ACC112 (cell line): ENCODE data around the gene AGAP3.

ENCODE experiments used
- H2AFZ ChIP-seq: fragments of 200-600 bp; sonication (generic); one replicate; pipeline ENCODE4 v1.6.0; 2017; ENCODE audit warnings: antibody characterized with exemption, low read length; ENCODE audit not compliant: unreplicated experiment
- H3K27ac ChIP-seq: fragments of 200-600 bp; sonication (generic); 2 replicates; pipeline ENCODE4 v1.5.1; 2014; ENCODE audit warnings: low read depth, mild to moderate bottlenecking, antibody characterized with exemption, low read length, moderate library complexity
- H3K27me3 ChIP-seq: fragments of 200-600 bp; sonication (generic); 2 replicates; pipeline ENCODE4 v1.6.1; 2014; ENCODE audit warnings: mild to moderate bottlenecking, antibody characterized with exemption, low read length, moderate library complexity, mixed read lengths; ENCODE audit not compliant: insufficient read depth
- H3K36me3 ChIP-seq: fragments of 200-600 bp; sonication (generic); 2 replicates; pipeline ENCODE4 v1.6.1; 2016; ENCODE audit warnings: mild to moderate bottlenecking, antibody characterized with exemption, low read length, moderate library complexity, mixed read lengths; ENCODE audit not compliant: insufficient read depth
- H3K4me1 ChIP-seq: fragments of 200-600 bp; sonication (generic); one replicate; pipeline ENCODE4 v1.6.1; 2016; ENCODE audit warnings: low read length, mixed read lengths; ENCODE audit not compliant: insufficient read depth, unreplicated experiment, control insufficient read depth
- H3K4me3 ChIP-seq: fragments of 200-600 bp; sonication (generic); 2 replicates; pipeline ENCODE4 v1.5.1; 2014; ENCODE audit warnings: mild to moderate bottlenecking, low read depth, low read length
- H3K79me2 ChIP-seq: fragments of 200-600 bp; sonication (generic); one replicate; pipeline ENCODE4 v1.6.0; 2016; ENCODE audit warnings: low read length; ENCODE audit not compliant: control insufficient read depth, unreplicated experiment, insufficient read depth

AGAP3 gene

DNA sequence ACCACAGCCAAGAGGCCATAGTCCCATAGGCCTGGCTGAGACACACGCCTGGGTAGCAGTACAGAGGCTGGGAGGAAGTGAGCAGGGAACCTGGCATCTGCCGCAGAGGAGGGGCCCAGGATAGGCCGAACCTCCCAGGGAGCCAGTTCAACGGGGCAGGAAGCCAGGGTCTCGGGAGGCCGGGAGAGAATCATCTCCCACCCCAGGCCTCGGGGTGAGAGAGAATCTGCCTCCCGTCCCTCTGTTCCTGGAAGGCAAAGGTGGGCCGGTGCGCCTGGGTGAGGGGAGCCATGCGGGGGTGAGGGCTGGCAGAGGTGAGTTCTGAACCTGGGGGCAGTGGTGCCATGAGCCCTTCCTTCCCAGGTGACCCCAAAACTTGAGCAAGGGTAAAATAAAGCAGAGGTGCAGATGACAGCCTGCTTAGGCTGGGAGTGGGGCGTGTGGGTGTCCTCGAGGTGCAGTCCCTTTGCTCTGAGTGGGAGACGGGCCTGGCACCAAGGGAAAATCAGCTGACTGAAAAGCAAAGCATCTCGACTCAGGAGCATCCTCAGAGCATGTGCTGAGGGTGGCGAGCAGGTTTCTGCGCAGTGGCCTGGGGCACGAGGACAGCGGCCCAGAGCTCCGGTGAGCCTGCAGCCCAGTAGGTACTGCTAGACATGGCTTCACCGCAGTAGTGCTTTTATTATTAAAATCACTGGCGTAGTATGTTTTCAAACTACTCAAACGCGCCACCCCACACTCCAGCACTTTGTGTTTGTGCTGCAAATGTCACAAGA is 15.5 kb downstream of the AGAP3 start:
- H3K4me1 ChIP-seq: peaks cover 6% of the 10 kb centered on the region
- no peak overlapping the region for H3K27ac ChIP-seq
- peaks cover 25% of the 10 kb centered on the region for H3K79me2 ChIP-seq

DNA sequence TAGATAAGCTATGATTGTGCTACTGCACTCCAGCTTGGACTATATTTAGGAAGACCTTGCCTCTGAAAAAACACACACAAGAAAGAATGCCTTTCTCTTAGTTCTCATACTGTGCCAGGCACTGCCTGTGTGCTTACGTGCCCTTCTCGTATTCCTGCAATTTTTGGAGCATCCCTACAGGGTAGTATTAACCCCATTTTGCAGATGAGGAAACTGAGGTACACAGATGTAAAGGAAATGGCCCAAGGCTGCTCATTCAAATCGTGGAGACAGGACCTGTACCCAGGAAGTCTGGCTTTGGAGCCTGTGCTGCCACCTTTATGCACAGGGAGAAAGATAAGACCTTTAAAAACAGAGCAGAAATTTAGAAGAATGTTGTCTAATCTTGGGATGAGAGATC is 16.7 kb downstream of the AGAP3 start:
- Histone ChIP-seq H3K79me2 (peaks cover 22% of the 10 kb centered on the region), H3K4me3 (no peak overlapping the region), H3K27me3 (no peaks in the 10 kb centered on the region), H3K36me3 (no peaks in the 10 kb centered on the region), H3K4me1 (peaks cover 6% of the 10 kb centered on the region), H2AFZ (no peak overlapping the region), H3K27ac (no peak overlapping the region)

More for the DNA sequence above, 15.5 kb downstream of the AGAP3 start:
- Histone ChIP-seq H3K4me3 (no peak overlapping the region), H3K27me3 (no peaks in the 10 kb centered on the region), H3K36me3 (no peaks in the 10 kb centered on the region), H2AFZ (no peak overlapping the region)

DNA sequence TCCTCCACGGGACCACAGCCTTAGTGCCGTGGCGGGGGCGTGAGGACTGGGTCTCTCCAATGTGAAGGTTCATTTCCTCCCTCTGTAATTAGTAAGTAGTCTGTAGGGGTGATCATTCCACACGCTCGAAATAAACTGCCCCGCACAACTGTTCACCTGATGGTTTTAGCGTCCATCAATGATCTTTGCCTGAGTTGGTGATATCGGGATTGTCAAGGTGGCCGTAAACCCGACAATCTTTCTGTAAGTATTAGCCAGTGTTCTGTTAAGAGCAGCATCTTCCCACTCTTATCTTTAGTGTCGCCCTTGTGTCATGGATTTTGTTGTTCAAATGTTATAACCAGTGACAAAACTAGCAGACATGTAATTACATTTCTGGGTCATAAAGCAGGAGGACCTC is 17.7 kb downstream of the AGAP3 start:
- peaks cover 6% of the 10 kb centered on the region for H3K4me1 ChIP-seq
- peaks cover 25% of the 10 kb centered on the region for H3K79me2 ChIP-seq
- no peak overlapping the region for H3K4me3 ChIP-seq
- no peaks in the 10 kb centered on the region for H3K36me3 ChIP-seq
- no peak overlapping the region for H2AFZ ChIP-seq
- no peaks in the 10 kb centered on the region for H3K27me3 ChIP-seq
- H3K27ac ChIP-seq: no peak overlapping the region

DNA sequence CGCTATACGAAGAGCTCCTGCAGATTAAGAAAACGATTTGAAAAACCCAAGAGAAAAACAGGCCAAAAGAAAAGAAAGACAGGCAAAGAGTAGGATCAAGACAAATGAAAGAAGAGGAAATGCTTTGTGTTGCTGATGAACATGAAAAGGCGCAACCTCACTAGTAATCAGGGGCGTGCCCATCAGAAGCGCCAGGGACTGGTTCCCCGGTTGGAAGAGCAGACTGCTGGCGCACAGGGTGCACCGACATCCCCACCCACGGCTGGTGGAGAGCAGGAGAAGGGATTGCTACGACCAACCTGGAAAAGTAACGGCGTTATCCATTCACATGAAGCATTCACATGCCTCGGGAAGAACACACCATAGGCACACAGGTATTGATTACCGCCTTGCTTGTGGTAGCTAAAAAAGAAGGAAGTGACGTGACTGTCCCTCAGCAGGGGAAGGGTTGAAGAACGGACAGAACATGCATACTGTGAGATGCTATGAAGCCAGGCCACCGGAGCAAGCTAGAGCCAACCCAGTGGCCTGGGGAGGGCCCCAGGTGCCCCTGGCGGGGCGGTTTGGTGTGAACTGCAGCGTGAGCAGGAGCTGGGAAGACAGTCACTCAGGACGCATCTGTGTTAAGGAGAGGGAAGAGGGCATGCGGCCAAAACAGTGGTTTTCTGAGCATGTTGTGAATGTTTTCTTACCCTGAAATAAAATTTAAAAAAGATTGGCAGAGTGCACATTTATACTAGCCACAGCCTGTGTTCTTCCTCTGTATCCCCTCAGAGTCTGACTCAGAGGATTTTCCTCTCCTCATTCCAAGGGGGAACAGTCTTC is 18.3 kb downstream of the AGAP3 start:
- H3K4me1 ChIP-seq: peaks cover 11% of the 10 kb centered on the region
- peak overlapping the region; percentile 28; the same call in 1 of the 2 replicates for H3K27ac ChIP-seq
- H3K4me3 ChIP-seq: no peak overlapping the region
- H3K27me3 ChIP-seq: no peaks in the 10 kb centered on the region
- H3K79me2 ChIP-seq: peaks cover 21% of the 10 kb centered on the region
- H2AFZ ChIP-seq: no peak overlapping the region
- H3K36me3 ChIP-seq: no peaks in the 10 kb centered on the region

DNA sequence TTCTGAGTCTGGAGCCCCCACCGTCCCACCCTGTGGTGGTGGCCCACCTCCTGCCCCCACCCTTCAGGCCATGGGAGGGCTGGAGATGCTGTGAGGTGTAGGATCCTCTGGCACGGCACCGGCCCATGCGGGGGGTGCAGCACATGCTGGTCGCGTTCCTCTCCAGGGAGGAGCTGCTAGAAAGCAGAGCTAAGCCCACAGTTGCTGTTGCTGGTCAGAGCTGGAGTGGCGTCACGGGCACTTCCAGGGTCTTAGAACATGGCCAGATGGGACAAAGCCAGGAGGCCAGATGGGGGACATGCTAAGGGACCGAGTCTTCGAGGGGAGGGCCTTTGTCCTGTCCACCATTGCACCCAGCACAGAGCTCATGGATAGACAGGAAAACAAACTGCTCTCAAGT is 21.6 kb downstream of the AGAP3 start:
- H2AFZ ChIP-seq: no peak overlapping the region
- no peak overlapping the region for H3K4me3 ChIP-seq
- no peak overlapping the region for H3K27ac ChIP-seq
- H3K4me1 ChIP-seq: peaks cover 16% of the 10 kb centered on the region
- no peaks in the 10 kb centered on the region for H3K27me3 ChIP-seq
- peaks cover 30% of the 10 kb centered on the region for H3K79me2 ChIP-seq
- H3K36me3 ChIP-seq: no peaks in the 10 kb centered on the region

DNA sequence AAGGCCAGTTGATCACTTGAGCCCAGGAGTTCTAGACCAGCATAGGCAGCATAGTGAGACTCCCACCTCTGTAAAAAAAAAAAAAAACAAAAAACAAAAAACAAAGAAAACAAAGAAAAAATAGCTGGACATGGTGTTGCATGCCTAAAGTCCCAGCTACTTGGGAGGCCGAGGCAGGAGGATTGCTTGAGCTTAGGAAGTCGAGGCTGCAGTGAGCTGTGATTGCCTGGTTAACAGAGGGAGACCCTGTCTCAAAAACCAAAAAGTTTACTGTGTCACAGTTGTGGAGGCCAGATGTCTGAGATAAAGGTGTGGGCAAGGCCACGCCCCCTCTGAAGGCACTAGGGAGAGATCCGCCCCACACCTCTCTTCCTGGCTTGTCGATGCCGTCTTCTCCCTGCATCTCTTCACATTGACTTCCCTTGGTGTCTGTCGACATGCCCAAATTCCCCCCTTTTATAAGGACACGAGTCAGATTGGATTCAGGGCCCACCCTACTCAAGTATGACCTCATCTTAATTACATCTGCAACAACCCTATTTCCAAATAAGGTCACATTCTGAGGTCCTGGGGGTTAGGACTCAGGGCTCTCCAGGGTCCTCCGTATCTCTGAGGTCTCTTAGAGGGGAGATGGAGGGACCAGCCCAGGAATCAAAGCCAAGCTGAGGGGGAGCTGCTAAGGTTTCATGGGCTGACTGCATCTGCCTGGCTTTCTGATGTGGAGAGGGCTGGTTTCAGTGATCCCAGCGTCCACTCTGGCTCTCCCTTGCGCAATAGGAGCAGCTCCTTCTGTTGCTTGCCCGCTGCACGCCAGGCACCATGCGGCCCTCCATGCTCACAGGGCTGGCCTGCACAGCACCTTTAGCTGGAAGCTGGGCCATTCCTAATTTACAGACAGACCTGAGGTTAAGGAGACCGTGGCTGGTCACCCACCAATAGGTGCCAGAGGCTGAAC is 23.1 kb downstream of the AGAP3 start:
- Histone ChIP-seq H3K27ac (peak overlapping the region; percentile 8; the same call in 1 of the 2 replicates), H3K79me2 (peaks cover 43% of the 10 kb centered on the region), H3K4me1 (peaks cover 26% of the 10 kb centered on the region), H3K4me3 (no peak overlapping the region), H3K36me3 (no peaks in the 10 kb centered on the region), H3K27me3 (no peaks in the 10 kb centered on the region), H2AFZ (no peak overlapping the region)

DNA sequence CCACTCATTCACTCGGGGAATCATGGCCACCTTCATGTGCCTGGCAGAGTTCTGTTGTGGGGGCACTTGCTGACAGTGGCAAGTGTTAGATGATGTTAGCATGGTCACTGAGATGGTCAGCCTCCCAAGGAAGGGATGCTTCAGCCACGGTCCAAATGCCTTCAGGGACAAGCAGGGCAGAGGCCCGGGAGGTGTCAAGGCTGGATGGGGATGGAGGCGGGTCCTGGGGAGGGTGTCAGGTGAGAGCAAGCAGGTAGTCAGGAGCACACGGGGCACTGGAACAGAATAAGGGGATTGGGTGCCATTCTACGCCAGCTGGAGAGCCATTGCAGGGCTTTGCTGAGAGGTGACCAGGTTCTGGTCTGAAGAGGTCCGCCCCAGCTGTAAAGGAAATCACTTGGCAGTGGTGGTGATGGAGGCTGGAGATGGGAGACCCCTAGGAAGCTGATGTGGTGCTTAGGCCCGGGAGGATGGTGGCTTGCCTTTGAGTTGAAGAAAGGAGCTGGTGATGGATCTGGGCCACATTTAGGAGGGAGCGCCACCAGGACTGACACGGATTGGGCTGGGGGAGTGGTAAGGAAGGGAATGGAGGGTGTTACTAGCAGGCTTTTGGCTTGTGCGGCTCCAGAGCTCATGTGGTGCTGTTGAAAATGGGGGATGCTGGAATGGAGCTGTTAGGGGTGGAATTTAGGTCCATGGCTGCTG is 24.1 kb downstream of the AGAP3 start:
- no peak overlapping the region for H2AFZ ChIP-seq
- no peaks in the 10 kb centered on the region for H3K36me3 ChIP-seq
- H3K79me2 ChIP-seq: peaks cover 44% of the 10 kb centered on the region
- no peak overlapping the region for H3K4me3 ChIP-seq
- no peaks in the 10 kb centered on the region for H3K27me3 ChIP-seq
- H3K4me1 ChIP-seq: peaks cover 24% of the 10 kb centered on the region
- no peak overlapping the region for H3K27ac ChIP-seq

DNA sequence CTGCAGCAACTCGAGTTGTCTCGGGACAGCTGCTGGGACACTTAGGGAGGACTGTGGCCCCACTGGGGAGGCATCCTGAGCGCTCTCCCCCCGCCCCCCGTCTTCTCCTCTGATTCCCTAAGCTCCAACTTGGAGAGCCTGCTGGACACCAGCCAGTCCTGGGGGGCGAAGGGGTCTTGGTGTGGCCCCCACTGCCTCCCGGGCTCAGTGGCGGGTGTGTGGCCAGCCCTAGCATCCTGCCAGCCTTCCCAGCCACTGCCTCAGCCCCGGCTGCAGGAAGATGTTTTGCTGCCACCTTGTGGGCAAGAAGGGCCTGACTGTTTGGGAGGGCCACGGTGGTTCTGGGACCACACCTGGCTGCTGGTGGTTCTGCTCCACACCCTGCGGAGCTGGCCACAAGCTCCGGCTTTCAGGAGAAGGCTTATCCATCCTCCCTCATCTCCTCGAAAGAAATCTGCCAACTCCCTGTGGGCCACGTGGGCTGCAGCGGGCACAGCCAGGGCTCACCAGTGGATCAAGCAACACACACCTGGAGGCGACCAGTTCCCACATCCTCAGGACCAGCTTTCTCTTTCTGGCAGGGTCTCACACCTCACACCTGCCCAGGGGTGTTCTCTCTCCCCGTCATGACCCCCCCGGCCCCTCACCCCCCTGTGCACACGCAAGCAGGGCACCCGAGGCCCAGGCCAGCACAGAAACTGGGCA is 24.8 kb downstream of the AGAP3 start:
- Histone ChIP-seq H3K27me3 (no peaks in the 10 kb centered on the region), H3K27ac (no peak overlapping the region), H3K4me1 (peaks cover 24% of the 10 kb centered on the region), H2AFZ (no peak overlapping the region), H3K79me2 (peaks cover 49% of the 10 kb centered on the region), H3K36me3 (no peaks in the 10 kb centered on the region), H3K4me3 (no peak overlapping the region)

DNA sequence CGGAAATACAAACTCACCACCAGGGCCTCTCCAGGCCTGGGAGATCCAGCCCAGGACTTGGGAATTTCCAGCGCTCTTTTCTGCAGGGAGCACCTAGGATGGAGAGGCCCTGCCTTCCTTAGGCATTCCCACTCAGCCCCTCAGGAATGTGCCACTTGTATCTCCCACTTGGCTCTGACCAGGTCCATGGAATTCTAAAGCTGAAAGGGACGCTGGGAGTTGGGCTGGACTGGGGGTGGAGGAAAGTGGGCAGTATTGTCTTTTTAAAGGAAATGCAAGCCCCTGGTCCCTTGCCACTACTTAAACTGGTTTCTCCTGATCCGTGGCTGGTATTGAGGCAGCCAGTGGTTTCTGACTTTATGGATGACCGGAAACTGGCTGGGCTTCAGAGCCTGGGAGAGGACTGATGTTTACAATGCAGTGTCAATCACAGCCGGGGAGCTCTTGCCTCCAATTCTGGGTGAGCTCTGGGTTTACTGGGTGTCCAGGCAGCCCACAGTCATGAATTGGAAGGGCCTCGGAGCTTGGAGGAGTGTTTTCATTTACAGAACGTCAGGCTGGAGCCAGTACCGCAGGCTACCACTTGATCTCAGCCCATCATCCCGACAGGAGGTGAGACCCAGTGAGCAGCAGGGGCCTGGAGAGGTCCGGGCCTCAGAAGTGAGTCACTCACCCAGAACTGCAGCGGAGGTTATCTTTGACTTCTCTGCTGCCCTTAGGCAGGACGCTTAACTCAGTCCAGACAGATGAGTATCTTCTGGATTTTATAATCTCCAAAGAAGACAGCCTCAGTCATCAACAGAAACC is 27.3 kb downstream of the AGAP3 start:
- Histone ChIP-seq H3K27me3 (no peaks in the 10 kb centered on the region), H3K4me1 (peaks cover 24% of the 10 kb centered on the region), H3K27ac (no peak overlapping the region), H2AFZ (no peak overlapping the region), H3K36me3 (no peaks in the 10 kb centered on the region), H3K4me3 (no peak overlapping the region), H3K79me2 (peaks cover 47% of the 10 kb centered on the region)
